ENCODE results near the gene TNS1.

TNS1 gene

GRCh38 chr2:217797165-217797564, 205.6 kb downstream of the TNS1 start:
- Histone ChIP-seq H3K9ac (no peak overlapping the region), H3K9me3 (ENCODE audit: control insufficient read depth, low read length) (no peaks in the 10 kb centered on the region), H3K27me3 (ENCODE audit: control insufficient read depth, insufficient read depth, low read length) (no peaks in the 10 kb centered on the region), H3K4me1 (peaks cover 10% of the 10 kb centered on the region), H3K4me3 (ENCODE audit: low read depth, low read length) (no peak overlapping the region), H3K79me2 (no peaks in the 10 kb centered on the region), H2AFZ (no peak overlapping the region), H3K27ac (peak overlapping the region; percentile 1), H3K4me2 (ENCODE audit: low read length) (no peak overlapping the region), H3K36me3 (ENCODE audit: control insufficient read depth, insufficient read depth, low read length) (no peaks in the 10 kb centered on the region)
- no peak for TF ChIP-seq CTCF (IDR thresholded peaks at IDR 0.05)

- TF ChIP-seq CTCF (IDR thresholded peaks at IDR 0.05): no peak
- no peak overlapping the region for H3K4me2 ChIP-seq (ENCODE audit: low read length)
- no peaks in the 10 kb centered on the region for H3K36me3 ChIP-seq (ENCODE audit: control insufficient read depth, insufficient read depth, low read length)
- H3K79me2 ChIP-seq: no peaks in the 10 kb centered on the region
- no peak overlapping the region for H3K9ac ChIP-seq
- no peaks in the 10 kb centered on the region for H3K9me3 ChIP-seq (ENCODE audit: control insufficient read depth, low read length)
- H3K4me3 ChIP-seq (ENCODE audit: low read depth, low read length): no peak overlapping the region
- H3K27me3 ChIP-seq (ENCODE audit: control insufficient read depth, insufficient read depth, low read length): no peaks in the 10 kb centered on the region
- H3K4me1 ChIP-seq: peaks cover 10% of the 10 kb centered on the region
- H2AFZ ChIP-seq: no peak overlapping the region
- H3K27ac ChIP-seq: no peak overlapping the region
Observed at GRCh38 chr2:217795706-217796465, 206.9 kb downstream of the TNS1 start.

- Histone ChIP-seq H3K4me3 (ENCODE audit: low read depth, low read length) (no peak overlapping the region), H3K4me1 (peaks cover 11% of the 10 kb centered on the region)
- TF ChIP-seq CTCF (IDR thresholded peaks at IDR 0.05): no peak
Observed at GRCh38 chr2:217795067-217795466, 207.7 kb downstream of the TNS1 start.

GRCh38 chr2:217794133-217794986, 208.4 kb downstream of the TNS1 start:
- Histone ChIP-seq H3K27me3 (ENCODE audit: control insufficient read depth, insufficient read depth, low read length) (no peaks in the 10 kb centered on the region), H3K9ac (no peak overlapping the region), H3K9me3 (ENCODE audit: control insufficient read depth, low read length) (no peaks in the 10 kb centered on the region), H3K79me2 (no peaks in the 10 kb centered on the region), H3K4me1 (peaks cover 18% of the 10 kb centered on the region), H2AFZ (no peak overlapping the region), H3K4me3 (ENCODE audit: low read depth, low read length) (no peak overlapping the region), H3K4me2 (ENCODE audit: low read length) (no peak overlapping the region), H3K36me3 (ENCODE audit: control insufficient read depth, insufficient read depth, low read length) (no peaks in the 10 kb centered on the region), H3K27ac (no peak overlapping the region)
- TF ChIP-seq CTCF (IDR thresholded peaks at IDR 0.05): no peak

More at GRCh38 chr2:217795067-217795466, 207.7 kb downstream of the TNS1 start:
- no peak overlapping the region for H3K27ac ChIP-seq
- H3K9ac ChIP-seq: no peak overlapping the region
- H3K4me2 ChIP-seq (ENCODE audit: low read length): no peak overlapping the region
- H3K27me3 ChIP-seq (ENCODE audit: control insufficient read depth, insufficient read depth, low read length): no peaks in the 10 kb centered on the region
- H3K9me3 ChIP-seq (ENCODE audit: control insufficient read depth, low read length): no peaks in the 10 kb centered on the region
- no peaks in the 10 kb centered on the region for H3K79me2 ChIP-seq
- no peak overlapping the region for H2AFZ ChIP-seq
- no peaks in the 10 kb centered on the region for H3K36me3 ChIP-seq (ENCODE audit: control insufficient read depth, insufficient read depth, low read length)
